ENCODE results near the gene AIF1.
"Not testable (repeated sequence)": the region's sequence is repeated elsewhere in the genome, so short reads cannot be mapped to it uniquely, and the experiment has no call there.

The AIF1 gene

GRCh38 chr6:31580807-31581433 lies 34.1 kb upstream of the AIF1 start:
- in situ Hi-C loops (cut with HindIII; ENCODE audit: low sequenced_read_pairs) = no loop called here

- in situ Hi-C loops (cut with HindIII; ENCODE audit: low sequenced_read_pairs) = no loop called here
Observed at GRCh38 chr6:31581434-31582229, 33.4 kb upstream of the AIF1 start.

GRCh38 chr6:31582230-31582643 lies 32.8 kb upstream of the AIF1 start, which contains the start of gene LTB:
TSS of gene LTB (minus strand) at chr6:31582424. CDS start at chr6:31582417, 7 bp downstream.
- in situ Hi-C loops (cut with HindIII; ENCODE audit: low sequenced_read_pairs) = no loop called here

GRCh38 chr6:31585491-31585890 lies 29.5 kb upstream of the AIF1 start:
- in situ Hi-C loops (cut with HindIII; ENCODE audit: low sequenced_read_pairs) = no loop called here

GRCh38 chr6:31586008-31586407 lies 29.0 kb upstream of the AIF1 start, which contains the start of gene LST1:
TSS of gene LST1 (plus strand) at chr6:31586277. CDS start at chr6:31587300, 1,023 bp downstream.
- in situ Hi-C loops (cut with HindIII; ENCODE audit: low sequenced_read_pairs) = no loop called here

GRCh38 chr6:31586599-31587281 lies 28.3 kb upstream of the AIF1 start:
- in situ Hi-C loops (cut with HindIII; ENCODE audit: low sequenced_read_pairs) = no loop called here

- in situ Hi-C loops (cut with HindIII; ENCODE audit: low sequenced_read_pairs) = no loop called here
Observed at GRCh38 chr6:31587791-31588777, 26.9 kb upstream of the AIF1 start.

- in situ Hi-C loops (cut with HindIII; ENCODE audit: low sequenced_read_pairs) = no loop called here
Observed at GRCh38 chr6:31588871-31589650, 26.0 kb upstream of the AIF1 start.

GRCh38 chr6:31590691-31591090 lies 24.3 kb upstream of the AIF1 start:
- in situ Hi-C loops (cut with HindIII; ENCODE audit: low sequenced_read_pairs) = not testable (repeated sequence)

GRCh38 chr6:31592396-31592771 lies 22.6 kb upstream of the AIF1 start:
- in situ Hi-C loops (cut with HindIII; ENCODE audit: low sequenced_read_pairs) = no loop called here

- in situ Hi-C loops (cut with HindIII; ENCODE audit: low sequenced_read_pairs) = no loop called here
Observed at GRCh38 chr6:31597006-31597405, 18.0 kb upstream of the AIF1 start.

- in situ Hi-C loops (cut with HindIII; ENCODE audit: low sequenced_read_pairs) = no loop called here
Observed at GRCh38 chr6:31607317-31607716, 7.7 kb upstream of the AIF1 start.

GRCh38 chr6:31609519-31610406 lies 5.3 kb upstream of the AIF1 start:
- in situ Hi-C loops (cut with HindIII; ENCODE audit: low sequenced_read_pairs) = no loop called here

- in situ Hi-C loops (cut with HindIII; ENCODE audit: low sequenced_read_pairs) = no loop called here
Observed at GRCh38 chr6:31610968-31611367, 4.1 kb upstream of the AIF1 start.

- in situ Hi-C loops (cut with HindIII; ENCODE audit: low sequenced_read_pairs) = no loop called here
Observed at GRCh38 chr6:31614075-31614619, 887 bp upstream of the AIF1 start.

GRCh38 chr6:31615748-31616147 lies 714 bp downstream of the AIF1 start:
- in situ Hi-C loops (cut with HindIII; ENCODE audit: low sequenced_read_pairs) = no loop called here

- in situ Hi-C loops (cut with HindIII; ENCODE audit: low sequenced_read_pairs) = no loop called here
Observed at GRCh38 chr6:31617010-31617409, 2.0 kb downstream of the AIF1 start.

- in situ Hi-C loops (cut with HindIII; ENCODE audit: low sequenced_read_pairs) = no loop called here
Observed at GRCh38 chr6:31619805-31620585, 5.0 kb downstream of the AIF1 start.

All from DLD1 (cell line).